CD4-positive, alpha-beta memory T cell (primary cell): ENCODE results near the gene CLEC18B. TPM values are rescaled to one million over a fixed set of nuclear protein-coding genes. Genes with fewer than 3 reads are reported as not detected.

Experiments
- CTCF ChIA-PET: fragments of 350-600 bp; sonication (Branson Sonifier 250); formaldehyde crosslinking; loops from one replicate; lab custom pipeline; 2021; ENCODE audit warnings: inconsistent platforms; ENCODE audit not compliant: partially characterized antibody; lab: Charles Lee
- POLR2A ChIA-PET: fragments of 350-600 bp; sonication (Branson Sonifier 250); formaldehyde crosslinking; loops from one replicate; lab custom pipeline; 2021; ENCODE audit not compliant: partially characterized antibody; lab: Charles Lee
- DNase-seq, 5 donors: peaks; one replicate each; pipeline versions ENCODE4 v3.0.0 to v3.0.0-alpha.2; 2020 to 2022; ENCODE audit warnings: mixed read lengths in 1 of 5
- H3K27ac ChIP-seq: one replicate; pipeline ENCODE4 v1.7.0; 2013; ENCODE audit warnings: low read depth, low read length
- H3K27me3 ChIP-seq: 2 replicates; pipeline ENCODE4 v1.7.0; 2013; ENCODE audit warnings: mild to moderate bottlenecking, low read length, moderate library complexity; ENCODE audit not compliant: insufficient read depth
- H3K36me3 ChIP-seq: 2 replicates; pipeline ENCODE4 v1.7.0; 2013; ENCODE audit warnings: mild to moderate bottlenecking, low read length, moderate library complexity; ENCODE audit not compliant: insufficient read depth
- H3K4me1 ChIP-seq: 2 replicates; pipeline ENCODE4 v1.7.0; 2013; ENCODE audit warnings: mild to moderate bottlenecking, low read length, moderate library complexity; ENCODE audit not compliant: insufficient read depth
- H3K4me3 ChIP-seq, 2 donors: one replicate each; pipeline ENCODE4 v1.7.0; 2013; ENCODE audit warnings: low read length in 2 of 2, mild to moderate bottlenecking in 1 of 2
- H3K9me3 ChIP-seq, 2 donors: one replicate each; pipeline ENCODE4 v1.7.0; 2013; ENCODE audit warnings: low read length in 2 of 2, control low read depth in 1 of 2; ENCODE audit not compliant: control insufficient read depth in 1 of 2
- H3K27ac Mint-ChIP-seq, 7 donors: one replicate each; pipeline ENCODE4 v1.8.0; 2020 to 2021; ENCODE audit warnings: mixed read lengths in 7 of 7, mild to moderate bottlenecking in 6 of 7, inconsistent platforms in 3 of 7, moderate library complexity in 3 of 7
- H3K27me3 Mint-ChIP-seq, 2 donors: one replicate each; pipeline ENCODE4 v1.8.0; 2020 to 2021; ENCODE audit warnings: mixed read lengths in 2 of 2
- H3K36me3 Mint-ChIP-seq, 2 donors: one replicate each; pipeline ENCODE4 v1.8.0; 2020 to 2021; ENCODE audit warnings: mixed read lengths in 2 of 2, inconsistent platforms in 1 of 2, mild to moderate bottlenecking in 1 of 2
- H3K4me1 Mint-ChIP-seq, 4 donors: one replicate each; pipeline ENCODE4 v1.8.0; 2020 to 2021; ENCODE audit warnings: mixed read lengths in 4 of 4, mild to moderate bottlenecking in 1 of 4
- H3K4me3 Mint-ChIP-seq, 8 donors: one replicate each; pipeline ENCODE4 v1.8.0; 2020 to 2021; ENCODE audit warnings: mixed read lengths in 8 of 8, mild to moderate bottlenecking in 7 of 8, moderate library complexity in 6 of 8, inconsistent platforms in 3 of 8
- H3K9me3 Mint-ChIP-seq, 8 donors: one replicate each; pipeline ENCODE4 v1.8.0; 2020 to 2021; ENCODE audit warnings: mixed read lengths in 8 of 8, mild to moderate bottlenecking in 5 of 8, inconsistent platforms in 3 of 8, moderate library complexity in 1 of 8
- intact Hi-C: fragments of 100-400 bp; cut with micrococcal nuclease; formaldehyde crosslinking; loops from one replicate; pipeline ENCODE4 v1.15.1; 2023
- polyA plus RNA-seq, 2 donors: library from polyadenylated mRNA; unstranded; fragments of 300-500 nt; fragmentation: Illumina TruSeq; gene quantifications; one replicate each; pipeline ENCODE4 v1.2.3, GENCODE V29; 2021
- total RNA-seq, 2 experiments: library from RNA; stranded (reverse); gene quantifications; one replicate each; pipeline ENCODE4 v1.2.3, GENCODE V29; 2021

Gene CLEC18B
- total and polyA plus RNA-seq, 4 experiments from 2014 or later: 1.3 to 3.1 TPM; not detected in 2

DNA sequence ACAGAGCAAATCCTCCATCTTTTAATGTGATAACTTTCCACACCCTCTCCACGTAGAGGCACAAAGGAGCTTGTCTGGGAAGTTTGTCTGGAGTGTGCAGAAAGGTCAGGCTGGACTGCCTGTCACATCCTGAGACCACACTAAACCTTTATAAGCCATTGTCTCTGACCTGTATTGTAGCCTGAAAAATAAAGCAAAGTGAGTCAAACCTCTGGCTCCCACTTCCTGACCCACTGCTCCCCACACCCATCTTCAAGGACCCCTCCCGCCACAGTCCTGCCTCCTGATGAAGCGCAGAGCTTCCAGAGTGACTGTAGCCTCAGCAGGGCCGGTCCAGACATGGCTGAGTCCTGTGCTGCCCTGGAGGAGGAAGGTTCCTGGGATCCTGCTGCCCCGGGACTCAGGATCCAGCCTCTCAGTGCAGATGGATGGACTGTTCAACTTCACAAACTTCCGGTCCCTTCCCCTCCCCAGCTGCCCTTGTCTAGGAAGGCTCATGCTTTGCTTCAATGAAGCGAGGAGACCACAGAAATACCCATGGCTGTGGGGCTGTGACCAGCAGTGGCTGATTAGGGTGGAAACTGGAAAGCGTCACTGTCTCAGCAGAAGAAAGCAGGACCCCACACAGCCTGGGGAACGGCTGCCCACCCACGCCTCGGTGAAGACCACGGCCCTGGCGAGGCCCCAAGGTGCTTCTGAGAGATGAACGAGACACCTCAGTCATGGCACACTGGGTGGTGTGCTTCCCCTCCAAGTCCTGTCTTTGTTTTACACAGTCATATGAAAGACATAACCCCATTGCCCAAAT lies 30.9 kb upstream of the CLEC18B start:
- POLR2A ChIA-PET: no interaction called here
- H3K36me3 ChIP-seq: peaks cover 50% of the 10 kb centered on the region
- H3K27ac ChIP-seq: no peak overlapping the region
- no peaks in the 10 kb centered on the region for H3K27me3 Mint-ChIP-seq
- H3K4me3 Mint-ChIP-seq: no peak overlapping the region
- CTCF ChIA-PET: no interaction called here
- H3K9me3 ChIP-seq: no peaks in the 10 kb centered on the region
- intact Hi-C loops: no loop called here
- peaks cover 58 to 70% of the 10 kb centered on the region in 2 donors for H3K36me3 Mint-ChIP-seq
- no peaks in the 10 kb centered on the region for H3K27me3 ChIP-seq
- H3K27ac Mint-ChIP-seq: peak overlapping the region in 2 of 7 donors; percentile 12 to 29
- no peaks in the 10 kb centered on the region for H3K4me1 ChIP-seq
- H3K9me3 Mint-ChIP-seq: peaks cover 0 to 1% (median 0%) of the 10 kb centered on the region in 8 donors
- no peak for DNase-seq
- no peak overlapping the region for H3K4me3 ChIP-seq
- H3K4me1 Mint-ChIP-seq: peaks cover 0 to 4% (median under 1%) of the 10 kb centered on the region in 4 donors

DNA sequence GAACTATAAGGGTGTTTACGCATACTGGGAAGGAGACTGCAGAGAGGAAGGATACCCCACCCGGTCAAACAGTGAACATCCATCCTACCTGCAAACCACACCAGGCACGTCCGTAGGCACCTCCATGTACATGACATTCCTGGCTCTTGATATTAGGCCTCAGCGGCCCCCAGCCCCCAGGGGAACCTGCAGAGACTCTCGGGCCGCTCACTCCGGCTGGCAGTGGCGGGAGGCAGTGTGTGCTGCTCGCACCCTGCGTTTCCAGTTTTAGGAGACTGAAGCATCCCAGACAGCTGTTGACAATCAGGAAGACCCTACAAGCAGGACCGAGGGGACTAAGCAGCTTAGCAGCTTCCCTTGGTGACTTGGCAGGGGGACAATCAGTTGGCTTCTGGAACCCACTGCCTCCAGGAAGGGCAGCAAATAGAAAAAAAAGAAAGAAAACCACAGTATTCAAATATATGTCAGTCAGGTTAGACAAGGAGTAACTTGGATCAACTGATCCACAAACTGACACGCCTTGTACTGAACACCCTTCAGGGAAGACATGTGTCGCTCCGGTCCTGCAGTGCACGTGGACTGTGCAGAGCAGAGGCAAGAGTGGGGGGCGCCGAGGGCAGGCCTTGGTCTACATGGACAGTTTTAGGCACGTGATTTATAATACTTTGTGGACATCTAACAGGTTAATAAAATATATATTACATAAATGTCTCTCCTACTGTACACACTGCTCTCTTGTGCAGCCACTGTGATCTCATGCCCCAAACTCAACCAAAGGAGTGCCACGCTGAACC lies 29.9 kb upstream of the CLEC18B start:
- CTCF ChIA-PET: no interaction called here
- H3K36me3 ChIP-seq: peaks cover 48% of the 10 kb centered on the region
- no peaks in the 10 kb centered on the region for H3K27me3 Mint-ChIP-seq
- H3K4me1 Mint-ChIP-seq: peaks cover 0 to 4% (median under 1%) of the 10 kb centered on the region in 4 donors
- DNase-seq: no peak
- no peak overlapping the region for H3K27ac ChIP-seq
- no peaks in the 10 kb centered on the region for H3K4me1 ChIP-seq
- H3K27me3 ChIP-seq: no peaks in the 10 kb centered on the region
- no peaks in the 10 kb centered on the region for H3K9me3 ChIP-seq
- intact Hi-C loops: no loop called here
- H3K4me3 Mint-ChIP-seq: no peak overlapping the region
- H3K27ac Mint-ChIP-seq: peak overlapping the region in 4 of 7 donors; percentile 12 to 79 (median 69)
- peaks cover 61 to 64% of the 10 kb centered on the region in 2 donors for H3K36me3 Mint-ChIP-seq
- peaks cover 0 to 1% (median 0%) of the 10 kb centered on the region in 8 donors for H3K9me3 Mint-ChIP-seq
- no peak overlapping the region for H3K4me3 ChIP-seq
- POLR2A ChIA-PET: no interaction called here

DNA sequence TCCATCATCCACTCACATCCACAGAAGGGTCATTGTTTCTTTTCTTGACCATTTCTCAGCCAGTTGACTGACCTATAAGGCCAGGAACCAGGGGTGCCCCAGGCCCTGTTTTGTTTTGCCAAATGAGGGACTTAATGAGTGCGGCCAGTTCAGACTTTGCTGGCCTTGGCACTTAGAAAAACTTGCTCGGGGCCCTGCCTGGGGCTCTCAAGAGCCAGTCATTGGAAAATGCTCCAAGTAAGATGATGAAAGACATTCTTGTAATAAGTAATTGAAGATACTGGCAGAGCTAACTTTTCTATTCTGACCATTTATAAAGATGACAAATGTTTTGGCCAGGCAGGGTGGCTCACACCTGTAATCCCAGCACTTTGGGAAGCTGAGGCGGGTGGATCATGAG lies 29.0 kb upstream of the CLEC18B start:
- H3K27ac ChIP-seq: no peak overlapping the region
- no peak for DNase-seq
- H3K36me3 ChIP-seq: peaks cover 39% of the 10 kb centered on the region
- H3K4me3 Mint-ChIP-seq: no peak overlapping the region
- H3K4me1 ChIP-seq: no peaks in the 10 kb centered on the region
- no peaks in the 10 kb centered on the region for H3K27me3 Mint-ChIP-seq
- intact Hi-C loops: no loop called here
- H3K27me3 ChIP-seq: no peaks in the 10 kb centered on the region
- ChIA-PET CTCF (no interaction called here), POLR2A (no interaction called here)
- H3K9me3 Mint-ChIP-seq: peaks cover 0 to 1% (median 0%) of the 10 kb centered on the region in 8 donors
- H3K36me3 Mint-ChIP-seq: peaks cover 54 to 55% of the 10 kb centered on the region in 2 donors
- peaks cover 0 to 4% (median under 1%) of the 10 kb centered on the region in 4 donors for H3K4me1 Mint-ChIP-seq
- H3K4me3 ChIP-seq: no peak overlapping the region
- H3K9me3 ChIP-seq: no peaks in the 10 kb centered on the region
- H3K27ac Mint-ChIP-seq: peak overlapping the region in 2 of 7 donors; percentile 15 to 31

DNA sequence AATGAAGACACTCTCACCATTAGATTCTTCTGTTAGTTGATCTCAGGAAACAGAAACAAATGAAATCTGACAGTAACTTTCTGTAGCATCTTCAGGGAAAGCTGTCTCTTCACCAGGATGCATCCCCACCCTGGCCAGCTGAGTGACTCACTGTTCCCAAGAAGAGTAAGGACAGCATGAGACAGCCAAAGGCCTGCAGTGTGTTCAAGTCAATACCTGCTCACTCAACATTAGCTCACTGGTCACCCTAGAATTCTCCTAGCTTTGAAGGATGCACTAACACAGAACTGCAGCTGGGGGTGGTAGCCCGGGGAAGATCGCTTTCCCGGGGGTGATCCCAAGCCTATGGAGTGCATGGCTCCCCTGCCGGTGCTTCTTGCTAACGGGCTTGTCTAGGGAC lies 28.2 kb upstream of the CLEC18B start:
- peaks cover 0 to 1% (median 0%) of the 10 kb centered on the region in 8 donors for H3K9me3 Mint-ChIP-seq
- no peaks in the 10 kb centered on the region for H3K27me3 Mint-ChIP-seq
- no peak for DNase-seq
- CTCF ChIA-PET: interaction anchor here (0.8 kb wide), 1 partner anchor 18 kb away, joined by 3 read pairs; no protein-coding TSS in a partner anchor
- H3K4me3 Mint-ChIP-seq: no peak overlapping the region
- intact Hi-C loops: no loop called here
- H3K4me1 Mint-ChIP-seq: peaks cover 0 to 4% (median under 1%) of the 10 kb centered on the region in 4 donors
- peaks cover 48 to 49% of the 10 kb centered on the region in 2 donors for H3K36me3 Mint-ChIP-seq
- H3K4me1 ChIP-seq: no peaks in the 10 kb centered on the region
- H3K27ac Mint-ChIP-seq: peak overlapping the region in 2 of 7 donors; percentile 18 to 31
- H3K27me3 ChIP-seq: no peaks in the 10 kb centered on the region
- no peaks in the 10 kb centered on the region for H3K9me3 ChIP-seq
- no peak overlapping the region for H3K27ac ChIP-seq
- H3K36me3 ChIP-seq: peaks cover 33% of the 10 kb centered on the region
- POLR2A ChIA-PET: no interaction called here
- no peak overlapping the region for H3K4me3 ChIP-seq

DNA sequence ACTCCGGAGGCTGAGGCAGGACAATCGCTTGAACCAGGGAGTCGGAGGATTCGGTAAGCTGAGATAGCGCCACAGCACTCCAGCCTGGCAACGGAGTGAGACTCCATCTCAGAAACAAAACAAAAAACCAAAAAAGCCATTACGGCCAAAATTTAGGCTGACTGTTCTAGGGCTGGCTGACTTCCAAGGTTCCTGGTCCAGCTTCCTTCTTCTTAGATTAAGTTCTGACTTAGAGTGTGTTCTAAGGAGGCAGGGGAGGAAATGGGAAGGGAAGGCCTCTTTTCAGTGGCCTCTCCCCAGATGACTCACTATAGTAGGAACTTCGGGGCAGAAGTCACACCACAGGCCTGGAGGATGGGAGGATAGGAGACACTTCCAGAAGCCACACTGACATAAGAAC lies 27.7 kb upstream of the CLEC18B start:
- H3K36me3 Mint-ChIP-seq: peaks cover 48 to 49% of the 10 kb centered on the region in 2 donors
- Histone ChIP-seq H3K9me3 (no peaks in the 10 kb centered on the region), H3K4me3 (no peak overlapping the region), H3K36me3 (peaks cover 33% of the 10 kb centered on the region), H3K27me3 (no peaks in the 10 kb centered on the region), H3K27ac (no peak overlapping the region), H3K4me1 (no peaks in the 10 kb centered on the region)
- POLR2A ChIA-PET: no interaction called here
- H3K27me3 Mint-ChIP-seq: no peaks in the 10 kb centered on the region
- CTCF ChIA-PET: interaction anchor here (0.8 kb wide), 1 partner anchor 17 kb away, joined by 3 read pairs; no protein-coding TSS in a partner anchor
- peaks cover 0 to 4% (median under 1%) of the 10 kb centered on the region in 4 donors for H3K4me1 Mint-ChIP-seq
- H3K9me3 Mint-ChIP-seq: peaks cover 0 to 1% (median 0%) of the 10 kb centered on the region in 8 donors
- H3K27ac Mint-ChIP-seq: peak overlapping the region in 2 of 7 donors; percentile 4 to 18
- no peak for DNase-seq
- H3K4me3 Mint-ChIP-seq: no peak overlapping the region
- intact Hi-C loops: no loop called here

DNA sequence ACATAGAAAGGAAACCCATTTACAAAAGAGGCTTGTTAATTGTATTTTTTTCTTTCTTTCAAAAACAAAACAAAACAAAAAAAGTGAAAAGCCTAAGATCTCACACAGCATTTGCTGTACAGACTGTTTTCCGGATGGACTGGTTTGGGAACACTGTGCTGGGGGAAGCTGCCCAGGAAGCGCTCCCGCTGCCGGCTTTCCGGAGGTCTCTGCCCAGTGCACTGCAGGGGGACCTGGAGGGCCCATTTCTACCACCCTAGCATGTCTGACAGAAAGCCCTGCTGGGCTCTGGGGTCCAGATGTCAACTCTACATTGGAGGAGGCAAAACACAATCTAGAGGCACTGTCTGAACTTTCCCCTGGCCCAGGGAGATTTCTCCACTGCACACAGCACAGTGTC lies 26.3 kb upstream of the CLEC18B start:
- no peaks in the 10 kb centered on the region for H3K9me3 ChIP-seq
- ChIA-PET CTCF (no interaction called here), POLR2A (no interaction called here)
- H3K4me1 ChIP-seq: no peaks in the 10 kb centered on the region
- peaks cover 23% of the 10 kb centered on the region for H3K36me3 ChIP-seq
- Mint-ChIP-seq H3K27me3 (no peaks in the 10 kb centered on the region), H3K27ac (peak overlapping the region in 4 of 7 donors; percentile 3 to 57 (median 42)), H3K4me1 (peaks cover 0 to 8% (median 4%) of the 10 kb centered on the region in 4 donors), H3K36me3 (peaks cover 41 to 42% of the 10 kb centered on the region in 2 donors), H3K9me3 (peaks cover 0 to 1% (median 0%) of the 10 kb centered on the region in 8 donors), H3K4me3 (no peak overlapping the region)
- no peaks in the 10 kb centered on the region for H3K27me3 ChIP-seq
- intact Hi-C loops: no loop called here
- no peak for DNase-seq
- no peak overlapping the region for H3K27ac ChIP-seq
- H3K4me3 ChIP-seq: no peak overlapping the region

DNA sequence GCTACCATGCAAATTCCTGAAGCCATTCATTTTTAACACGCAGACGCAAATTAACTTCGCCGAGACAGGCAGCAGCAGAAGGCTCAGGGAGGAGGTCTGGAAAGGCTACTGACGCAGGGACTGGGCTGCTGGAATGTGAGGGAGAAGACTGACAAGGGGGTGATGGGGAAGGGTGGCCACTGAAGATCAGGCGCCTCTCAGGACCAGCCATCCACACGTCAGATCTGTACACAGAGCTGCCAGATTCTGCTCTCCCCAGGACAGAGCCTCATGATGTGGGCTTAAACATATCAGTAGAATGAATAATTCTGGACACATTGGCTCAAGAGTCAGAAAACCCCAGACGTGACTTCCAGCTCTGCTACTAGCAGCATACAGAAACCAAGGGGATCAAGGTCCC lies 25.6 kb upstream of the CLEC18B start:
- Histone ChIP-seq H3K27ac (no peak overlapping the region), H3K4me3 (no peak overlapping the region), H3K27me3 (no peaks in the 10 kb centered on the region), H3K9me3 (no peaks in the 10 kb centered on the region), H3K4me1 (no peaks in the 10 kb centered on the region), H3K36me3 (peaks cover 17% of the 10 kb centered on the region)
- no peak for DNase-seq
- intact Hi-C loops: no loop called here
- Mint-ChIP-seq H3K27ac (peak overlapping the region in 3 of 7 donors; percentile 25 to 64 (median 57)), H3K4me3 (no peak overlapping the region), H3K36me3 (peaks cover 34 to 36% of the 10 kb centered on the region in 2 donors), H3K9me3 (no peaks in the 10 kb centered on the region), H3K27me3 (no peaks in the 10 kb centered on the region), H3K4me1 (peaks cover 0 to 9% (median 5%) of the 10 kb centered on the region in 4 donors)
- ChIA-PET POLR2A (no interaction called here), CTCF (no interaction called here)
